ENCODE measurements around the gene PPP3CA. TPM values are rescaled to one million over a fixed set of nuclear protein-coding genes. Genes with fewer than 3 reads are reported as not detected.
"Not testable (repeated sequence)": the region's sequence is repeated elsewhere in the genome, so short reads cannot be mapped to it uniquely, and the experiment has no call there.

Gene PPP3CA
- total RNA-seq, 1 experiment from 2014 or later: 40.2 TPM

DNA sequence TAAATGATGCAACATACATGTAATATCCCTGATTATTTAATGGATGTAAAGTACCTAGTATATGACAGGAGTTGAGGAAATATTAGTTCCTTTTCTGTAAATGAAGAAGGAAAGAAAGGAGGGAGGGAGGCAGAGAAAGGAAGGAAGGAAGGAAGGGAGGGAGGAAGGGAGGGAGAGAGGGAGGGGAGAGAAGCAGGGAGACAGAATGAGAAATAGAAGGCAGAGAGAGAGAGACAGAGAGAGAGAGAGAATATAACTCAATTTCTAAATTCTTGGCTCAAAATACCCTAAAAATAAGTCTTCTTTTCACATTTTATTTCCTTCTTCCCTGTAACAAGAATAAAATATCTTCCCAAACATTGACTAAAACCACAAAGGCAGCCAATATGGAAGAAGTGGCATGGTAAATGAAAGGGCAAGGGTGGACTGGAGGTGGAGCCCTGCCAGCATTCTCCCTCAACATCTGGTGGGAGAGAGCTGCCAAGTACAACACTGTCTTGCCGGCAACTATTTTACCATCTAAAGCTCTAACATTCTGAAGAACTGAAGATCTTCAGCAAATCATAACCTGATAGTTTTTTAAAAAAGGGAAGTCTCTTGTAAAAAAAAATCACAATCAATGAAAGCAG is 245.1 kb downstream of the PPP3CA start:
- Histone ChIP-seq H3K36me3 (ENCODE audit: low read depth) (no peaks in the 10 kb centered on the region), H3K4me3 (no peak overlapping the region), H2AFZ (no peak overlapping the region), H3K9me3 (ENCODE audit: insufficient read depth, low read depth) (no peaks in the 10 kb centered on the region), H3K4me1 (replicated peaks; ENCODE audit: insufficient read depth) (no peaks in the 10 kb centered on the region), H3F3A (ENCODE audit: insufficient read depth, low read depth) (no peaks in the 10 kb centered on the region), H3K27me3 (ENCODE audit: insufficient read depth, low read depth) (no peaks in the 10 kb centered on the region), H4K20me1 (ENCODE audit: insufficient read depth) (no peaks in the 10 kb centered on the region), H3K27ac (no peak overlapping the region), H3K79me2 (ENCODE audit: low read depth) (no peaks in the 10 kb centered on the region), H3K4me2 (no peak overlapping the region), H3K9me2 (ENCODE audit: insufficient read depth) (no peaks in the 10 kb centered on the region)
- ChIA-PET POLR2A (ENCODE audit: unreplicated experiment) (interaction anchor here (0.5 kb wide), 1 partner anchor 10 kb away, joined by 3 read pairs; no protein-coding TSS in a partner anchor), CTCF (no interaction called here)
- BruUV-seq (replicated peaks): no TSS peak
- no peak for TF ChIP-seq EZH2 (IDR thresholded peaks at IDR 0.05; ENCODE audit: low read depth)
- TF ChIP-seq, protein P1, sequence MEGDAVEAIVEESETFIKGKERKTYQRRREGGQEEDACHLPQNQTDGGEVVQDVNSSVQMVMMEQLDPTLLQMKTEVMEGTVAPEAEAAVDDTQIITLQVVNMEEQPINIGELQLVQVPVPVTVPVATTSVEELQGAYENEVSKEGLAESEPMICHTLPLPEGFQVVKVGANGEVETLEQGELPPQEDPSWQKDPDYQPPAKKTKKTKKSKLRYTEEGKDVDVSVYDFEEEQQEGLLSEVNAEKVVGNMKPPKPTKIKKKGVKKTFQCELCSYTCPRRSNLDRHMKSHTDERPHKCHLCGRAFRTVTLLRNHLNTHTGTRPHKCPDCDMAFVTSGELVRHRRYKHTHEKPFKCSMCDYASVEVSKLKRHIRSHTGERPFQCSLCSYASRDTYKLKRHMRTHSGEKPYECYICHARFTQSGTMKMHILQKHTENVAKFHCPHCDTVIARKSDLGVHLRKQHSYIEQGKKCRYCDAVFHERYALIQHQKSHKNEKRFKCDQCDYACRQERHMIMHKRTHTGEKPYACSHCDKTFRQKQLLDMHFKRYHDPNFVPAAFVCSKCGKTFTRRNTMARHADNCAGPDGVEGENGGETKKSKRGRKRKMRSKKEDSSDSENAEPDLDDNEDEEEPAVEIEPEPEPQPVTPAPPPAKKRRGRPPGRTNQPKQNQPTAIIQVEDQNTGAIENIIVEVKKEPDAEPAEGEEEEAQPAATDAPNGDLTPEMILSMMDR (conservative IDR thresholded peaks at IDR 0.05): no peak
- intact Hi-C loops (cut with micrococcal nuclease; ENCODE audit: unreplicated experiment): no loop called here
- DNase-seq: no peak

DNA sequence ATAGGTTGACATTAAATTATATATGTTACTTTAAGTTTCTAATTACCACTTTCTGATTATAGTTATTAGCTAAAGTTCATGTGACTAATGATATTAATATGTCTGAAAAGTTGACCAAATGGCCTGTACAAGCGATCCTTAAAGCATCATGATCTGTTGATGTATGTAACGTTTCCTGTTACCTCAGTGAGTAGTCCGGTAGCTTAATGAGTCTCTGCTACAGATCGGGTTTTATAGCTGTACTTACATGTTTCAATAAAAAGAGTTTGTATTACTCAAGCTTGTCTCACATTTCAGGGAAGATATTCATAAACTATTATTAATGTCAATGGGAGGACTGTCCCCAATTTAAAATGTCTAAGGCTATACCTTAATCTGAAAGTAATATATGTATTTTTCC is 246.3 kb downstream of the PPP3CA start:
- H3K4me2 ChIP-seq: no peak overlapping the region
- intact Hi-C loops (cut with micrococcal nuclease; ENCODE audit: unreplicated experiment): no loop called here

DNA sequence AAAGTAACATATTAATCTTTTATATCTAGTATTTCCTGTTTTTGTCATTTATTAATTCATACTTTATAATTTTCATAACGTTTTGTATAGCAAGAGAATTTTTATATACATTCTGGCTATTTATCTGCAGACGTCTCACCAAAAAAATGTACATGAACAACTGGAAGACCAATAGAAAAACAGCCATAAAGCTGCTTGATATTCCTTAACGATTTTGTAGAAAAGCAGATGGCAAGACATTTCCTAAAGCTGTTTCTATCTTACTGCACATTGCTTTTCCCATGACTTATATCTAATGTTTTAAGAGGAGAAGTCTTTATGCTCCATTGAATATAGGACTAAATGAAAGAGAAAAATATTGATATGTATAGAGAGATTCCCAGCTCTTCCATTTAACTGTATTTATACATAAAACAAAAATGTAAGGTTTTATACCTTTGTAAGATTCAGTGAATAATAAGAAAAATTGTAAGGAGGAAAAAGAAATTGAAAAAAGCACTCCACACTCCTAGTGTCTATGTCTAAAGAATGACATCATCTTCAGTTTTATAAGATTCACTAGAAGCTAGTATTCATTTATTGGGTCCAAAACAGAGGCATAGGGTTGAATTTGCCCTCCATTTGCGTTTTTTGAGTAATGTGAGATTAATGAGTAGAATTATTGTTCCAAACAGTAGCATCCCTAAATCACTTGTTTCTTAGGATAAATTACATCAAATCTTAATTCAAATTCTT is 248.5 kb downstream of the PPP3CA start:
- no TSS peak for BruUV-seq (replicated peaks)
- H3F3A ChIP-seq (ENCODE audit: insufficient read depth, low read depth): no peaks in the 10 kb centered on the region
- H3K36me3 ChIP-seq (ENCODE audit: low read depth): no peaks in the 10 kb centered on the region
- TF ChIP-seq EZH2 (IDR thresholded peaks at IDR 0.05; ENCODE audit: low read depth): no peak
- TF ChIP-seq, protein P1 (conservative IDR thresholded peaks at IDR 0.05): no peak
- H4K20me1 ChIP-seq (ENCODE audit: insufficient read depth): no peaks in the 10 kb centered on the region
- ChIA-PET POLR2A (ENCODE audit: unreplicated experiment) (no interaction called here), CTCF (no interaction called here)
- no peak overlapping the region for H3K27ac ChIP-seq
- DNase-seq: no peak
- no peaks in the 10 kb centered on the region for H3K27me3 ChIP-seq (ENCODE audit: insufficient read depth, low read depth)
- H3K4me1 ChIP-seq (replicated peaks; ENCODE audit: insufficient read depth): no peaks in the 10 kb centered on the region
- no peaks in the 10 kb centered on the region for H3K9me2 ChIP-seq (ENCODE audit: insufficient read depth)
- H3K4me2 ChIP-seq: no peak overlapping the region
- H3K4me3 ChIP-seq: no peak overlapping the region
- H3K9me3 ChIP-seq (ENCODE audit: insufficient read depth, low read depth): no peaks in the 10 kb centered on the region
- intact Hi-C loops (cut with micrococcal nuclease; ENCODE audit: unreplicated experiment): no loop called here
- no peak overlapping the region for H2AFZ ChIP-seq
- no peaks in the 10 kb centered on the region for H3K79me2 ChIP-seq (ENCODE audit: low read depth)

More for the DNA sequence above, 246.3 kb downstream of the PPP3CA start:
- Histone ChIP-seq H3K9me2 (ENCODE audit: insufficient read depth) (no peaks in the 10 kb centered on the region), H3K4me3 (no peak overlapping the region), H3K36me3 (ENCODE audit: low read depth) (no peaks in the 10 kb centered on the region), H4K20me1 (ENCODE audit: insufficient read depth) (no peaks in the 10 kb centered on the region), H3K9me3 (ENCODE audit: insufficient read depth, low read depth) (no peaks in the 10 kb centered on the region), H3F3A (ENCODE audit: insufficient read depth, low read depth) (no peaks in the 10 kb centered on the region), H3K27ac (no peak overlapping the region), H3K79me2 (ENCODE audit: low read depth) (no peaks in the 10 kb centered on the region), H3K27me3 (ENCODE audit: insufficient read depth, low read depth) (no peaks in the 10 kb centered on the region), H3K4me1 (replicated peaks; ENCODE audit: insufficient read depth) (no peaks in the 10 kb centered on the region), H2AFZ (no peak overlapping the region)
- DNase-seq: no peak
- no peak for TF ChIP-seq EZH2 (IDR thresholded peaks at IDR 0.05; ENCODE audit: low read depth)
- TF ChIP-seq, protein P1 (conservative IDR thresholded peaks at IDR 0.05): no peak
- CTCF ChIA-PET: interaction anchor here (0.6 kb wide), 1 partner anchor 69 kb away, joined by 5 read pairs; no protein-coding TSS in a partner anchor
- BruUV-seq (replicated peaks): no TSS peak
- POLR2A ChIA-PET (ENCODE audit: unreplicated experiment): no interaction called here

DNA sequence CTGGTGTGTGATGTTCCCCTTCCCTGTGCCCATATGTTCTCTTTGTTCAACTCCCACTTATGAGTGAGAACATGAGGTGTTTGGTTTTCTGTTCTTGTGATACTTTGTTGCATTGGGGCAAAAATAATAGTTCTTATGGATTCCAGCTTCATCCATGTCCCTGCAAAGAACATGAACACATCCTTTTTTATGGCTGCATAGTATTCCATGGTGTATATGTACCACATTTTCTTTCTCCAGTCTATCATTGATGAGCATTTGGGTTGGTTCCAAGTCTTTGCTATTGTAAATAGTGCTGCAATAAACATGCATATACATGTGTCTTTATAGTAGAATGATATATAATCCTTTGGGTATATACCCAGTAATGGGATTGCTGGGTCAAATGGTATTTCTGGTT is 254.7 kb downstream of the PPP3CA start:
- H4K20me1 ChIP-seq (ENCODE audit: insufficient read depth); H3K36me3 ChIP-seq (ENCODE audit: low read depth); H3K27me3 ChIP-seq (ENCODE audit: insufficient read depth, low read depth); H3K4me1 ChIP-seq (replicated peaks; ENCODE audit: insufficient read depth); POLR2A ChIA-PET (ENCODE audit: unreplicated experiment); DNase-seq; H2AFZ ChIP-seq; intact Hi-C loops (cut with micrococcal nuclease; ENCODE audit: unreplicated experiment); H3K79me2 ChIP-seq (ENCODE audit: low read depth); H3K4me3 ChIP-seq; CTCF ChIA-PET; H3K4me2 ChIP-seq; BruUV-seq (replicated peaks); H3K9me2 ChIP-seq (ENCODE audit: insufficient read depth); H3K9me3 ChIP-seq (ENCODE audit: insufficient read depth, low read depth); H3F3A ChIP-seq (ENCODE audit: insufficient read depth, low read depth); H3K27ac ChIP-seq: not testable (repeated sequence)
